HG02610 (cell line): Measurements from ENCODE around the gene CALB2.
"Not testable (repeated sequence)": the region's sequence is repeated elsewhere in the genome, so short reads cannot be mapped to it uniquely, and the experiment has no call there.

Experiments
- ATAC-seq: cut with Tn5 transposase; IDR thresholded peaks from one replicate; pipeline ENCODE4 v1.9.1; 2021; ENCODE audit warnings: mild to moderate bottlenecking, moderate library complexity; ENCODE audit not compliant: unreplicated experiment

Gene CALB2

DNA sequence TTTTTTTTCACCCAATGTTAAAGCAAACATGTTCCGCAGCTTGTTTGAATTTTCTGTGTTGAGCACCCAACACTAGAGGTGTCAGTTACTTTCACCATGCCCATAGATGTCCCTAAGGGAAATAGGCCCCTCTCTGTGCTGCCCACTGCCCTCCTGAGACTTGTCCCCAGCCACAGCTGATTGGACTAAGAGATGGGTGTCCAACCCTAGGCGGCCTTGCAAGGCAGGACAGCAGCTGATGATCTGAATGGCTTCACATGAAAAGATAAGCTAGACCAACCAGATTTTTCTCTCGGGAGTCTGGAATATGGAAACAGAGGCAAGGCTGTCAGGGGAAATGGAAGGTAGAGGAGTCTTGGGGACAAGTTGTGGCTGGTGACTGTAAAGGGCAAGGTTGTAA is 6.1 kb upstream of the CALB2 start:
- no peak for ATAC-seq

- no peak for ATAC-seq
These were observed 5.5 kb upstream of the CALB2 start for GRCh38 chr16:71352963-71353460.

- ATAC-seq, result no peak
These were observed 4.8 kb upstream of the CALB2 start for GRCh38 chr16:71353736-71354135.

GRCh38 chr16:71354156-71354555 is 4.4 kb upstream of the CALB2 start:
- no peak for ATAC-seq

DNA sequence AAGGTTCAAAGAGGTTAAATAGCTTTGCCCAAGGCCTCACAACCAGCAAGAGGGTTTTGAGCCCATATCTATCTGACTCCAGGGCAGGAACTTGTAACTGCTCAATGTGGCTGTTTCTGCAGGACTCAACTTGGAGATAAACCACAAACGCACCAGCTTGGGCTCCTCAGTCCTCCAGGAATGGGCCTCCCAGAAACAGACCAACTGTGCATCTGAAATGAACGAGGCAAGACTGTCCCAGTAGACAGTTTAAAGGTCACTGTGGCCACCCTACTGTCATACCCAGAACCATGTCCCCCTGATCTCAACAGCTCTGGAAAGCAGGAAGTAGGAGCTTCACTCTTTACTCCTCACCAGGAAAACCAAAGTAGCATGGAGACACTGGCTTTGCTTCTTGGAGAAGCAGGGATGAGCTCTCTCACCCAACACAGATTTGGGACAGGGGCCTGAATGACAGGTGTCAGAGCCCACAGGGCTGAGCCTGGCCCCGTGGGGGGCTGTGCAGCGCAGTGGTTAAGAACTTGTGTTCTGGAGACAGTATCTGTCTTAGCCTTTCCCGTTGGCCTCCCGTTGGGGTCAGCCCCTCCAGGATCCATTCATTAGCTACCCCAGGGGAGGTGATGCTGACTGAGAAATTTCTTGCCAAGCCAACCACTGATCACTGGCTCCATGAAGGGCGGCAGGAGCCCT is 2.3 kb upstream of the CALB2 start:
- no peak for ATAC-seq

DNA sequence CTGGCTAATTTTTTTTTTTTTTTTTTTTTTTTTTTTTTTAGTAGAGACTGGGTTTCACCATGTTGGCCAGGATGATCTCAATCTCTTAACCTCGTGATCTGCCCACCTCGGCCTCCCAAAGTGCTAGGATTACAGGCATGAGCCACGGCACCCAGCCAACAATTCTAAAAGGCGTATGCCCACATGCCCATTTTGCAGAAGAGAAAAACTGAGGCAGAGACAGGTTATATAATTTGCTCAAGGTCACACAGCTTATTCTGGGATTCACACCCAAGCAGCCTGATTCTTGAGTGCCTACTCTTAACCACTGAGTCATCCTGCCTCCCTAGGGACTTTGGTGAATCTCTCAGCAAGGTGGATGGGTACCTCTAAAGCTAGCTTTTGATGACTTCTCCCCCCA is 1.6 kb upstream of the CALB2 start:
- not testable (repeated sequence) for ATAC-seq

- no peak for ATAC-seq
These were observed 842 bp upstream of the CALB2 start for GRCh38 chr16:71357681-71358080.

GRCh38 chr16:71359431-71359830 is 908 bp downstream of the CALB2 start:
- ATAC-seq, result no peak

- ATAC-seq, result no peak
These were observed 1.9 kb downstream of the CALB2 start for GRCh38 chr16:71360378-71360777.

DNA sequence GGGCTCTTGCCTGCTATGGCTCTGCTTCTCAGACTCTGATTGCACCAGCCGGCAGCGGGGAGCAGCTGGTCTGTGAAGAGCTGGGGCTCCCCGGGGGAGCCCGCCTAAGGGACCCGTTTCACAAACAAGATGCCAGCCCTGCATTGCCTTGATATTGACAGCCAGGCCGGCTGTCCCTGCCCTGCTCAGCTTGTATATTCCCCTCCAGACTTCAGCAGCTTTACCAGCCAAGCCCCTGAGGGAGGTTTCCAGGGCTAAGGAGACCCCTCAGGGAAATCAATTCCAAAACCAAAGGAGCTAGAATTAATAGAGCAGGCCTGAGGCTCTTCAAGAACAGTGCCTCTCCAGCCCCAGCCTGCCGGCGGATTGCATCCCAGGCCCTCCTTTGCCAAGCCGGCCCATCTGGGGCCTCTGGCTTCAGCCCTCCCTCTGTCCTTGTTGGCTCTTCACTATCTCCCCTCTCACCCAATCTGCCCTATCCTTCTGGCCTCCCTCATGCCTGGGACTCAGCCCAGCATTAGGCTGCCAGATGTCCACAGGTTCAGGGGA is 5.7 kb downstream of the CALB2 start:
- no peak for ATAC-seq

DNA sequence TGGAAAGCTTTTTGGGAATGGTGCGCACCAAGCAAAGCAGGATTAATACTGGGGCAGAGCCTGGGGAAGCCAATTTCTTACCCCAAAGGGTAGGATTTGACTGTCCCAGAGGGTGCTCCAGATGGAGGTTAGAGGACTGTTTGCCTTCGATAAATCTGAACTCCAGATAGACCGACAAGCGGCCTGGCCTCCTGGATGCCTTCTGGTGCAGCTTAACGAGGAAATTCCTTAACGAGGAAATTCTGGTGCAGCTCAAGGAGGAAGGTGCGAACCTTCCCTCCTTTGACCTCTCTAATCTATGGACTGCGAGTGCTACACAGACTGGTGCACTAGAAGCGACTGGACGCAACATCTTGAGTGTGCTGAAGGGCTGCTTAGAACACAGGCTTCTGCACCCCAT is 6.5 kb downstream of the CALB2 start:
- no peak for ATAC-seq

GRCh38 chr16:71367241-71367976 is 8.9 kb downstream of the CALB2 start:
- ATAC-seq, result no peak

- no peak for ATAC-seq
These were observed 10.4 kb downstream of the CALB2 start for GRCh38 chr16:71368958-71369357.

GRCh38 chr16:71369494-71369893 is 11.0 kb downstream of the CALB2 start:
- ATAC-seq, result no peak

- ATAC-seq, result no peak
These were observed 12.7 kb downstream of the CALB2 start for GRCh38 chr16:71371237-71371636.

GRCh38 chr16:71373073-71373472 is 14.6 kb downstream of the CALB2 start:
- no peak for ATAC-seq

DNA sequence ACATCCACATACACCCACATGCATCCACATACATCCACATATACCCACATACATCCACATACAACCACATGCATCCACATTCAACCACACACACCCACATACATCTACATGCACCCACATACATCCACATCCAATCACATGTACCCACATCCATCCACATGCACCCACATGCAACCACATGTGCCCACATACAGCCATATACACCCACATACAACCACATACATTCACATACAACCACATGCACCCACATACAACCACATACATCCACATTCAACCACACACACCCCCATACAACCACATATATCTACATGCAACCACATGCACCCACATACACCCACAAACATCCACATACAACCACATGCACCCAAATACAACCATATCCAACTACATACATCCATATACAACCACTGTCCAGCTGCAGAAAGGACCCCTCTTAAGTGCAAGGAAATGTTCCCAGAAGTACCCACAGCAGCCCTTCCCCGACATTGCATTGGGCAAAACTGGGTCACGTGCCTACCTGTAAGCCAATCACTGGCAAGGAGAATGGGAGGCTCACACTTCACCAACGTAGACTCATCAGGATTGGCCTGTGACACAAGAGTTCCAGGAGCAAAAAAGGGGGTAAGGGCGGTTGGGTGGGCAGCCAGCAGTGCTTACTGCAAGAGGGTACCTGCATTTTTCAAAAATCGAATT is 18.1 kb downstream of the CALB2 start:
- no peak for ATAC-seq

DNA sequence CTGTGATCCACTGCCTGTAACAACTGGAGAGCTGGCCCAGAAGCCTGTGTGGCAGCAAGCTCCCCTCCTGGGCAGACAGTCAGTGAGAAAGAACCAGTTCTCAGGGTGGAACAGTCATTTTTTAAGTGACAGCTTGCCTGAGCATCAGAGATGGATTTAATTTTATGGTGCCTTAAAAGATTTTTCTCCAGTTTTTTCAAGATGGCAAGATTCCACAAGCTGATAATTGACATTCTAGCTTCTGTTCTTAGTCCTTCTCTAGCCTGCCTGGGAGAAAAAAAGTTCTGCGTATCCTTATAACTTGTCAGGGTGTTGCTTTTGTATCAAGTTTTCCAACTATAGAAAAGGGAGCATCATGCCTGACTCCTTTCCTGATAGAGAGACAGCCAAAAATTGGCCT is 21.2 kb downstream of the CALB2 start:
- ATAC-seq, result no peak

DNA sequence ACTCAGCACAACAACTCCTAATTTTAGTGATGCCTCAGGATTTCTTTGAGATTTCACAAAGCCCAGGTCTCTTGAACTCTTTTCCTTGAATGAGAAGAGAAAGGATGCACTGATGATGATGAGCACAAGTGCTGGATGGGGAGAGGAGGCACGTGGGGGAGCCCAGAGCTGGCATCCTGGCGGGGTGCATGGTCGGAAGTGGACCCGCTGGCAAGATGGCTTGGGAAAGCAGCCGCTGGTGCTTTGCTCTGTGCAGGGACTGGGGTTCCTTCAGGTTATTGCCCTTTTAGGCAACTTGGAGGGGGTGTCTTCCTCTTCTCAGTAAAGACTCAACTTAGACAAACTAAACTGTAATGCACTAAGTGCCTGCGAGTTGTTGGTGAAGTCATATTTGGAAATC is 22.3 kb downstream of the CALB2 start:
- ATAC-seq, result no peak

GRCh38 chr16:71383054-71383773 is 24.7 kb downstream of the CALB2 start:
- no peak for ATAC-seq
